ENCODE measurements around the gene TRIB2. TPM values are rescaled to one million over a fixed set of nuclear protein-coding genes. Genes with fewer than 3 reads are reported as not detected.

Gene TRIB2
- total RNA-seq, 2 experiments from 2014 or later: 4.9 to 5.3 TPM

DNA sequence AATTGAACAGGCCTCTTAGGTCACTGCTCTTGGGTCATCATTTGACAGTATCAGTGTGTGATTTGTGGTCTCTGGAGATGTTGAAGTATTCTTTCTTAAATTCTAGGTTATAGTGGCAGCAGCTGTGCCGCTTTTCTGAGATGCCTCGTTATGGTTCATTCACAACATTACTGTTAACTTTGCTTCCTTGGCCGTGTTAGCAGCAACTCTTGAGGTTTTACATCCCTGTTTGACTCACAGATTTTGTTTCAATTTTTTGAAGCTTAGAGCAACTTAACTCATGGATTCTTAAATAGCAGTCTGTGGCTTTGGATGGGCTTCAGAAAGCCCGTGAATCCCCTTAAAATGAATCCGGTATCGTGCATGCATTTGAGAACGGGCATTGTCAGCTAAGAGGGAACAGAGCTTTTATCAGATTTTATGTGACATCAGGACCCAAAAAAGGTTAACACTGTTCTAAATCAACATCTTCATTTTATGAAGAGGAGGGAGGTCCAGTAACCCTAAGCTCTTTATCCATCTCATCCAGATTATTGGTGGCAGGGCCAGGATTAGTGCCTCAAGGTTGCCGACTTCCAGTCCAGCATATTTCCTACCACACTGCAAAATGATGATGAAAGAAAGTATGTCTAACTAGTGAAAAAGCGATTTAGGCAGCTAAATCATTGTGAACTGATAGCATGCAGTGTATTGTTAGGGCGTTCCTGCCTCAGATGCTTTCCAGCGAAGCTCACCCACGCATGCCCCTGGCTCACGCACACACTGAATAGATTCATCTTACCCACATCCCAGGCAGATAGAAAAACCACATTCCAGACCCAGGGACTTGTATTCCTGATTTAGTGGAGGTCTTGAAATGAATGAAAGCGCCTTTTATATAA, 5.1 kb downstream of the TRIB2 start:
- Mint-ChIP-seq H3K27ac (peak overlapping the region; percentile 75), H3K36me3 (peaks cover 14% of the 10 kb centered on the region), H3K9me3 (no peaks in the 10 kb centered on the region), H3K27me3 (no peaks in the 10 kb centered on the region), H3K4me3 (peak overlapping the region; percentile 86), H3K4me1 (ENCODE audit: low read depth) (peaks cover 77% of the 10 kb centered on the region)
- ChIA-PET CTCF (interaction anchor here (1.0 to 5.6 kb wide), 8 partner anchors 20 to 894 kb away, joined by 3 to 38 read pairs (median 6); no protein-coding TSS in a partner anchor), POLR2A (interaction anchor here (1.1 kb wide), 1 partner anchor 427 kb away, joined by 4 read pairs; no protein-coding TSS in a partner anchor)
- intact Hi-C loops (cut with micrococcal nuclease): loop anchor here (1.0 to 2.0 kb wide), 4 partner anchors 135 to 777 kb away; no protein-coding TSS in a partner anchor
- peak; percentile 63 for DNase-seq

DNA sequence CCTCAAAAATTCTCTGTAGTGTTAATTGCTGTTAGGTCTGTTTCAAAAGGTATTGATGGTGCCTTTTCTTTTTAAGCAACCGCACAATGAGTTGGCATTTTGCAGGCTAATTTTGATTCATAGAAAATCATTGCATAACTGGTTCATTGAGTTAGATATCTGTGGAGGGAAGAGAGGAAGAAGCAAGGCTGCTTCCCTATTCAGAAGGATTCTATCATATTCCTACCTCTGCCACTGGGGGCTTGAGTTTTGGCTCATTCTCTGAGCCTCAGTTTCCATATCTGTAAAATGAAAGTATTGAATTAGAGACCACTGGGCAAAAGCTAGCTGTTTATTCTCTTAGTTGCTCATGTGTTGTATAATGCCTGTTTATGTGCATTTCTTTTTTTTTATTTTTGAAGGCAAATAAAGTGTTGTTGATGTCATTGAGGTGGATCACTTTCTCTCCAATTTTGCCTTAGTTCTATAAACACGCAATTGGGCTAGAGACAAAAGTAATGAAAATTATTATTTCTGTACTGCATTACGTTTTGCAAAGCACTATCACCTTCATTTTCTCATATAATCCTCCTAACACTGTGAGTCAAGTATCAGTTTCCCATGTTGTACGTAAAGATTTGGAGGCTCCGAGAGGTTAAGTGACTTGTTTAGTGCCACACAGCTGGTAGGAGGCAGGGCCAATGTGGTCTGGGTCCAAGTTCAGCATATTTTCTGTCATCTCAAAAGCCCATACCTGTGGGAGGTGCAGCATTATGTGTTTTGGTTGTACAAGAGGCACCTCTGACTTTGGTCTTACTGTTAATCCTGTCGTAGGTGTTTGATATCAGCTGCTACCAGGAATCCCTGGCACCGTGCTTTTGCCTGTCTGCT, 5.9 kb downstream of the TRIB2 start:
- H3K4me3 Mint-ChIP-seq: peak overlapping the region; percentile 86
- H3K27ac Mint-ChIP-seq: peak overlapping the region; percentile 75
- CTCF ChIA-PET: interaction anchor here (1.1 to 5.6 kb wide), 3 partner anchors 208 to 859 kb away, joined by 5 to 38 read pairs (median 9); no protein-coding TSS in a partner anchor
- DNase-seq: peak; percentile 58
- intact Hi-C loops (cut with micrococcal nuclease): loop anchor here (1.0 kb wide), 1 partner anchor 206 kb away; no protein-coding TSS in a partner anchor
- H3K9me3 Mint-ChIP-seq: no peaks in the 10 kb centered on the region
- POLR2A ChIA-PET: no interaction called here
- peaks cover 86% of the 10 kb centered on the region for H3K4me1 Mint-ChIP-seq (ENCODE audit: low read depth)
- no peaks in the 10 kb centered on the region for H3K27me3 Mint-ChIP-seq
- peaks cover 14% of the 10 kb centered on the region for H3K36me3 Mint-ChIP-seq

DNA sequence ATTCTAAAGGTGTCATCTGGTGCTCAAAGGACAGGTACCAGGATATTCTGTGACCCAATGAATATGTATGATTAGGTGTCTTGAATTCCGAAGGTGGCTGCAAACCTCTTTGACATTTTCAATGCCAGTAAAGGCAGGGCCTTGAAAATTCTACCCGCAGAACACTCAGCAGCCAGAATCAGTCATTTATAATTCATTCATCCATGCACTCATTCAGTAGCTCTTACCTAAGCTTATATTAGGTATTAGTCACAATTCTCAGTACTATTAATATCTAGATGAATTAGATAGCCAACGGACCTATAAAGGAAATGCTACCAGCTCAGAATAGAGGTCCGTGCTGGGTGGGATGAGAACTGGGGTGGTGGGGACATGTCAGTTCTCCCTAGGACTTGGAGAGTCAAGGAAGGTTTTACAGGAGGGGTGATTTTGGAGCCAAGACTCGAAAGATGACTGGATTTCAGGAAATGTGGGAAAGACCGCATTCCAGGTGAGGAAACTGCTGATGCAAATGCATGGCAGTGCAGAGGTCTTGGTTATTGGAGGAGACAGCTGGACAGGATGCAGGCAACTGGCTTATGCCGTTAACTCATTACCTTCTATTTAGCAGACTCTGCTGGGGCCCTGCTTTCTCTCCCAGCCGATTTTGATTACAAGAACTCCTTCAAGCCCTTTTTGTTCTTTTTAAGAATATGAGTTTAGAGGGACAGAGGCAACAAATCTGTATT, 7.2 kb downstream of the TRIB2 start:
- intact Hi-C loops (cut with micrococcal nuclease): no loop called here
- no peak for DNase-seq
- Mint-ChIP-seq H3K4me1 (ENCODE audit: low read depth) (peaks cover 98% of the 10 kb centered on the region), H3K27me3 (no peaks in the 10 kb centered on the region), H3K27ac (no peak overlapping the region), H3K9me3 (no peaks in the 10 kb centered on the region), H3K4me3 (no peak overlapping the region), H3K36me3 (peaks cover 9% of the 10 kb centered on the region)
- POLR2A ChIA-PET: no interaction called here
- CTCF ChIA-PET: interaction anchor here (1.1 to 5.6 kb wide), 2 partner anchors 206 to 283 kb away, joined by 5 to 38 read pairs; no protein-coding TSS in a partner anchor

DNA sequence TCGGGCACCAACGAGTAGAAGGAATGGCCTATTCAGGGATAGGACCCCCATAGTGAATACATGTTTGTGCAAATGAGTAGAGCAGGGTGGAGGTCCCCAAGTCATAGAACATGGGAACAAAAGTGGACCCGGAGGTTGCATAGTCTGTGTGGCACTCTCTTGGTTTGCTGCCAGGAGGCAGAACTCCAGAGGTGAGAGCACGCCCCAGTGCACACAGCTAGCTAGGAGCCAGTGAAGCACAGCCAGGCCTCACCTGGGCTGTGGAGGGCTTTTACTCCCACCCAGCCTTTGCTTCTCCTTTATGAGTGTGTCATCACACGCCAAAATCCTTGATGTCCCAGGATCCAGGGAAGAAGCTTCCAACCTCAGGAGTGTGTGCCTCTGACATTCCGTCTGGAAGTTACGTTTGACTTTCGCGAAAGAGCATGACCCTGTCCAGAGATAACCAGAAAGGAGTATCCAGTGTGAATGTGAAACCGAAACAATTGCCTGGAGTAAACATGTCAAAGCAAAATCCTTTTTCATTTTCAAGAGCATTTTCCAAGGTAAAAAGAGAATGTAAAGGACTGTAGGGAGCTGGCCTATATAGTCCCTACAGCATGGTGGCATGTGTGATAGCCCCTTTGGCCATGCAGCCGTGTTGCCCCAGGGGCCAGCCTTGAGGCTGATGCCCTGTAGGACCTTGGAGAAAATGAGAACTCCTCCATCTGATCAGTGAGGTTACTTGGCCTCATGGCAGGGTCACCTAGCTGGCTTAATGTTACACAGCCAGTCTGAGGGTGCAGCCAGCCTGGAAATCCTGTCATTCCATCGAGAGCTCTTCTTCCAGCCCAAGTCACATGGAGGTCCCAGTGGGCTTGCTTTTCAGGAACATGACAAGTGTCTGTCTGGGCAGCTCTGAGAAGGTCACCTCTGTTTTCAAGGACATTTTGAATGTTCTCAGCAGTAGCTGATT, 8.8 kb downstream of the TRIB2 start:
- Mint-ChIP-seq H3K36me3 (peaks cover 9% of the 10 kb centered on the region), H3K4me1 (ENCODE audit: low read depth) (peaks cover 89% of the 10 kb centered on the region), H3K4me3 (no peak overlapping the region), H3K27ac (peak overlapping the region; percentile 47), H3K9me3 (no peaks in the 10 kb centered on the region), H3K27me3 (no peaks in the 10 kb centered on the region)
- ChIA-PET POLR2A (no interaction called here), CTCF (interaction anchor here (2.2 to 5.6 kb wide), 3 partner anchors 9 to 206 kb away, joined by 7 to 38 read pairs (median 31); partner anchors contain the start of gene TRIB2)
- intact Hi-C loops (cut with micrococcal nuclease): loop anchor here (5.0 kb wide), 1 partner anchor 222 kb away; no protein-coding TSS in a partner anchor
- DNase-seq: no peak

DNA sequence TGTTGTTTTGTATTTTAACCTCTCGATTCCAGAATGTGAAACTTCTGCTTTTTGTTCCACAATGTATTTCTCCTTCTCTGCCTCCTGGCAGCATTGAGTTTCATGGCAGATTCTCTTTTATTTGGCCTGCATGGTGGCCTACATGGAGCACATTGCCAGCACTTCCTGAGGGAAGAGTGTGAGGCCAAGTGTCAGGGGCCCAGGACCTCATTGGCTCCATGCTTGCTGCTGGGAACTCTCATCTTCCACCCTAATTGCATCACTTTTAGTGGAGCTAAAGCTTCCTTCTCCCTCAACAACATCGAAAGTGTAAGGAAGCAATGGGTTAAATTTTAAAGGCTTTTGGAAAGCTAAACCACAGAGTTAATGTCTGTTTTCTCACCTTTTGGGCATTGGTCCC, 9.5 kb downstream of the TRIB2 start:
- Mint-ChIP-seq H3K36me3 (peaks cover 9% of the 10 kb centered on the region), H3K9me3 (no peaks in the 10 kb centered on the region), H3K27me3 (no peaks in the 10 kb centered on the region), H3K27ac (no peak overlapping the region), H3K4me1 (ENCODE audit: low read depth) (peaks cover 88% of the 10 kb centered on the region), H3K4me3 (no peak overlapping the region)
- ChIA-PET CTCF (interaction anchor here (0.9 to 5.5 kb wide), 3 partner anchors 10 to 280 kb away, joined by 3 to 31 read pairs (median 7); partner anchors contain the start of gene TRIB2), POLR2A (no interaction called here)
- intact Hi-C loops (cut with micrococcal nuclease): loop anchor here (5.0 kb wide), 1 partner anchor 221 kb away; no protein-coding TSS in a partner anchor
- no peak for DNase-seq

DNA sequence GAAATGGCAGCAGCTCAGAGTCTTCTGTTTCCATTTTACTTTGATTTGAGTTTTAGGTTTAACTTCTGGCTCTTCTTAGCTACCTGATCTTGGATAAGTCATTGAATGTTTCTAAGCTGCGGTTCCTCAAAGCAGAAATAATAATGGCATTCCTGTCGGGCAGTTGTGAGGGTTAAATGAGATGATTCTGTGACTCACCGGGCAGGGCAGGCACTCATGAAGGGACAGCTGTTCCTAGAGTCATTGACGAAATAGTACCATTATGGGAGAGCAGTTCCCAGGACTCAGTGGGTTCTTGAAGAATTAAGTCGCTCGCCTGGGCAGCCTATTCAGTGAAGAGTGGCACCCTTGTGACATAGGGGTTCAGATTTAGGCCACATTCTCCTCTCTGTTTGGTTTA, 10.3 kb downstream of the TRIB2 start:
- CTCF ChIA-PET: interaction anchor here (0.9 to 5.5 kb wide), 4 partner anchors 11 to 280 kb away, joined by 3 to 31 read pairs (median 6); partner anchors contain the start of gene TRIB2
- H3K4me3 Mint-ChIP-seq: no peak overlapping the region
- DNase-seq: no peak
- H3K36me3 Mint-ChIP-seq: peaks cover 9% of the 10 kb centered on the region
- no peaks in the 10 kb centered on the region for H3K9me3 Mint-ChIP-seq
- H3K4me1 Mint-ChIP-seq (ENCODE audit: low read depth): peaks cover 88% of the 10 kb centered on the region
- POLR2A ChIA-PET: no interaction called here
- no peaks in the 10 kb centered on the region for H3K27me3 Mint-ChIP-seq
- intact Hi-C loops (cut with micrococcal nuclease): loop anchor here (5.0 kb wide), 1 partner anchor 220 kb away; no protein-coding TSS in a partner anchor
- H3K27ac Mint-ChIP-seq: no peak overlapping the region

DNA sequence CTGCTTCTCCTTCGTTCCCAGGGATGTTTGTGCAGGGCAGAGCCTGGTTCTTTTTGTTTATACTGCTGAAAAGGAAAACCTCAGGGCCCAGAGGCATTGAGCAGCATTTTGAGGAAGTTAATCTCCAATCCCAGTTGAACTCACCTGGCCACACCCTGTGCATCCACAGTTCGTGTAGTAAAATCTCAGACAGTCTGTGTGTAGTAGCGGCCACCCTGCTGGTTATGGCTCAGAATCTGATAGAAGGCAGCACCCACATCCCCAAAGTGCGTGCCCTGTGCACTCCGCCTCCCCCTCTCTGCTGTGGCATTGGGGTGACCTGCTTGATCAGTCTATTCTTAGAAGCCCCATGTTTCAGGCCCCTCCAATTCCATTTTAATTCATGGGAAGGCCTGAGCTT, 10.9 kb downstream of the TRIB2 start:
- ChIA-PET POLR2A (interaction anchor here (0.8 kb wide), 1 partner anchor 9 kb away, joined by 3 read pairs; no protein-coding TSS in a partner anchor), CTCF (interaction anchor here (0.7 to 5.5 kb wide), 4 partner anchors 11 to 280 kb away, joined by 4 to 31 read pairs (median 6); partner anchors contain the start of gene TRIB2)
- H3K4me3 Mint-ChIP-seq: peak overlapping the region; percentile 46
- H3K9me3 Mint-ChIP-seq: no peaks in the 10 kb centered on the region
- H3K4me1 Mint-ChIP-seq (ENCODE audit: low read depth): peaks cover 87% of the 10 kb centered on the region
- H3K36me3 Mint-ChIP-seq: peaks cover 9% of the 10 kb centered on the region
- H3K27me3 Mint-ChIP-seq: no peaks in the 10 kb centered on the region
- H3K27ac Mint-ChIP-seq: no peak overlapping the region
- no peak for DNase-seq
- intact Hi-C loops (cut with micrococcal nuclease): loop anchor here (1.0 to 5.0 kb wide), 4 partner anchors 8 to 238 kb away; no protein-coding TSS in a partner anchor

DNA sequence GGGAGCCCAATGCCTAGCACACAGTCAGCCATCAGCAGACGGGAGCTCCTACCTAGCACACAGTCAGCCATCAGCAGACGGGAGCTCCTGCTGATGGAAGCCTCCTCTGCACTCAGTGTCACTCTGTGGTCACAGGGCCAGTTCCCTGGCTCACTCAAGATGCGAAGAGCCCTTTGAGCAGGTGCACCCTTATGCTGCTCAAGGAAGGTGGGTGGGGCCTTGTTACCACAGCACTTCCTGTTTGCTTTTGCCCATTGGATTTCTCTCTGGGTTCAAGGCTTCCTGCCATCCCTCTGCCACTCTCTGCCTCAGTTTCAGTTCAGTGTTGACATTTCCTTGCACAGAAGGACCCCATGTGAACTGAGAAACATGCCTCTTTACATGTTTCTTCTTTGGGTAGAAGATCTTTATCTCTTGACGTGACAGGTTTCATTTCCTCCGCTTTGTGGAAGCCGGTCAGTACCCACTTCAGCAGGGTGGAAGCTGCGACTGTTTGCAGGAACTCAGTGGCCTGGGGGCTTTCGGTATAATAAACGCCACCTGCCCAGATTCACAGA, 11.6 kb downstream of the TRIB2 start:
- Mint-ChIP-seq H3K4me1 (ENCODE audit: low read depth) (peaks cover 83% of the 10 kb centered on the region), H3K36me3 (peaks cover 7% of the 10 kb centered on the region), H3K27me3 (no peaks in the 10 kb centered on the region), H3K9me3 (no peaks in the 10 kb centered on the region), H3K27ac (peak overlapping the region; percentile 70), H3K4me3 (peak overlapping the region; percentile 46)
- POLR2A ChIA-PET: interaction anchor here (0.8 kb wide), 1 partner anchor 9 kb away, joined by 3 read pairs; no protein-coding TSS in a partner anchor
- intact Hi-C loops (cut with micrococcal nuclease): loop anchor here (1.0 to 5.0 kb wide), 4 partner anchors 9 to 237 kb away; no protein-coding TSS in a partner anchor
- peak; percentile 78 for DNase-seq
- CTCF ChIA-PET: interaction anchor here (0.6 to 5.5 kb wide), 7 partner anchors 12 to 864 kb away, joined by 3 to 31 read pairs (median 5); partner anchors contain the start of gene TRIB2

DNA sequence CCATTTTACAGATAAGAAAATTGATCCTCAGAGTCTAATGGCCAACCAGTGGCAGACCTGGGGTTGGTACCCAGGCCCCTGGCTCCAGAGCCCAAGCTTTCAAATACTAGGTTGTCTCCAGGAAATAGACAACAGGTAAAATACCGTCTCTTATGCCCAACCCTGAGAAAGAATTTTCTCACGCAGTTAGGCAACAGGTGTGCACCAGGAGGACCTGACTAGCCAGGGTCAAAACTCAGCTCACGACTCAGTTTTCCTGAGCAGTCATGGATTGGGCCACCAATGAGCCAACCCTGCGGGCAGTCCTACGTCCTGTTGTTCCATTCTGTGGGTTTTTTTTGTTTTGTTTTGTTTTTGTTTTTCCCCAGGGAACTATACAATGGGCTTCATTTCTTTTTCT, 13.5 kb downstream of the TRIB2 start:
- no peak overlapping the region for H3K4me3 Mint-ChIP-seq
- ChIA-PET CTCF (interaction anchor here (1.8 to 5.5 kb wide), 2 partner anchors 14 to 201 kb away, joined by 10 to 31 read pairs; partner anchors contain the start of gene TRIB2), POLR2A (no interaction called here)
- H3K36me3 Mint-ChIP-seq: peaks cover 4% of the 10 kb centered on the region
- intact Hi-C loops (cut with micrococcal nuclease): no loop called here
- H3K27me3 Mint-ChIP-seq: no peaks in the 10 kb centered on the region
- no peak for DNase-seq
- H3K4me1 Mint-ChIP-seq (ENCODE audit: low read depth): peaks cover 78% of the 10 kb centered on the region
- no peaks in the 10 kb centered on the region for H3K9me3 Mint-ChIP-seq
- H3K27ac Mint-ChIP-seq: no peak overlapping the region

DNA sequence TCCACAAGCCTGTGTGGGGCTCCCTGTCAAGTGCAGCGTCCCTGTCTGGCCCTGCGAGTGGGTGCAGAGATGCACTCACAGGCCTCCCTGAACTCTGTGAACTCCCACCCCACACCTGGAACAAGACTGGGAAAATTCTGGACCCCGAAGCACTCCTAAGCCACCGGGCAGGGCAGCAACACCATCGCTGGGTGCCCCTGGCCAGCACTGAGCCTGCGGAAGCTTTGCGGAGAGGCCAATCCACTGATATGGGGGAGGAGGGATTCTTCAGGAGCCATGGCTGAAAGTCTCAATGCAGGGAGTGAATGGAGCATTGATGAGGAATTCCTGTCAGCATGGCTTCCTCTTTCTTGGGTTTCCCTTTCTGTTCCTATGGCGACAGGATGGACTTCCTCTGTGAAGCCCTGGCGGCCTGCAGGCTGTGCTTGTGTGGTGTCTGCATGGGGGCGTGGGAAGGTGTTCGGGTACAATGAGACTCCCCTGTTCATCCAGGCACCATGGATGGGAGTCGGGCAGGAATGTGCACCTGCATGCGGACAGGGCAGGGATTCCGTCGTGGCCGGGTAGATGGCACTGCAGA, 15.1 kb downstream of the TRIB2 start:
- intact Hi-C loops (cut with micrococcal nuclease): no loop called here
- no peaks in the 10 kb centered on the region for H3K27me3 Mint-ChIP-seq
- H3K27ac Mint-ChIP-seq: no peak overlapping the region
- H3K4me1 Mint-ChIP-seq (ENCODE audit: low read depth): peaks cover 73% of the 10 kb centered on the region
- POLR2A ChIA-PET: no interaction called here
- DNase-seq: no peak
- CTCF ChIA-PET: no interaction called here
- H3K4me3 Mint-ChIP-seq: no peak overlapping the region
- H3K9me3 Mint-ChIP-seq: no peaks in the 10 kb centered on the region
- H3K36me3 Mint-ChIP-seq: no peaks in the 10 kb centered on the region

Data from activated CD4-positive, alpha-beta memory T cell treated with anti-CD3 and anti-CD28 coated beads for 36 hours (primary cell).